ENCODE results near the gene CFAP45. TPM values are rescaled to one million over a fixed set of nuclear protein-coding genes. Genes with fewer than 3 reads are reported as not detected.

The CFAP45 gene
- total RNA-seq, 5 donors from 2014 or later (not counting 1 experiment from before 2014, with no cell fraction given) = 1.2 to 4.7 (median 1.5) TPM

DNA sequence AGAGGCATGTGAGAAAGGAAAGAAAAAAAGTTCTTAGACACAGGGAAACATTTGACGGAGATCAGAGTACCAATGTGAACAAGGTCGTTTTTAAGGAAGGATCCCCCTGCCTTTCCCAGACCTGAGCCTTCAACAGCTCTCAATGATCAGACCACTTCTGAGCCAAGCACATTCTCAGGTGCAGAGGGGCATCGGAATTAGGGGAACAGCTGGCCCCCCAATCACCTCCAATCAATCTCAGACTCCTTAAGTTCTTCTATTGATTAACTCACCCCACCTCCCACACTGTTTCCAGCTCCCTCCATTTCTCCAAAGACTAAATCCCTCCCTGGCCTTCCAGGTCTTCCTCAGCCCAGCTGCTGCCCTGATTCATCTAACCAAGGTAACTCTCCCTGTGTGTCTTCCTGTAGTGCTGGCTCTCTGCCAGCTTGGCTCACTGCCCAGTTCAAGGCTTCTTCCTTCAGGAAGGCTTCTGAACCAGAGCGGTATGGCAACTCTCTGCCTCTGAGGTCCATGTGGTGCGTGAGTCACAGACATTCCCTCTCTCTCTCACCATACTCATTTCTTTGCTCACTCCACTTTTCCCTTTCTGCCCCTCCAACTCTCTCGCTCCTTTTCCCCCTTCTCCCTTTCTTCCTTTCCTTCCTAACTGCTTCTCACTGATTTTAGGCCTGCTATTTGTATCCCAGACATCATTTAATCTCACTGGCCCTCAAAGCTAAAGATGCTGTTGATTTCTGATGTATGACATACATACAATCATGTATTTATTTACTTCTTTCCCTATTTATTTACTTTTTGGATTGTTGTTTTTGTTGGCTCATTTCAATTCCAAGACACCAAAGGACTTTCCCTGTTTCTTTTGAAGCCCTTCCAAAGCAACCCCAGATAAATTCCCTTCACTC is 18.1 kb downstream of the CFAP45 start:
- H3K36me3 ChIP-seq (ENCODE audit: control insufficient read depth in 2 of 2, extremely low read depth in 1 of 2, insufficient read depth in 1 of 2, low read length in 1 of 2) = no peaks in the 10 kb centered on the region
- no peaks in the 10 kb centered on the region for H3K27me3 Mint-ChIP-seq
- no peaks in the 10 kb centered on the region for H3K9me3 Mint-ChIP-seq
- H3K27ac Mint-ChIP-seq = no peak overlapping the region
- H3K4me1 ChIP-seq (ENCODE audit: control insufficient read depth in 1 of 2, extremely low read depth in 1 of 2, insufficient read depth in 2 of 2, low read length in 2 of 2) = peaks cover 6% of the 10 kb centered on the region in 2 experiments
- no peak overlapping the region for H3K27ac ChIP-seq (ENCODE audit: low read length)
- no peak overlapping the region for H3K4me3 ChIP-seq (ENCODE audit: control insufficient read depth in 1 of 2, extremely low read depth in 1 of 2, low read length in 1 of 2)
- H3K36me3 Mint-ChIP-seq = no peaks in the 10 kb centered on the region
- WGBS (ENCODE audit: insufficient coverage) = 65% methylated on average over 5 of the region's 6 CpGs
- H3K4me3 Mint-ChIP-seq = no peak overlapping the region
- no peaks in the 10 kb centered on the region for H3K4me1 Mint-ChIP-seq
- DNase-seq (peak in 27 of 35 experiments; percentile 8 to 63 (median 20)), ATAC-seq (replicated peaks in 1 of 4) (peak in 2 of 4 experiments; percentile 36 to 37)
- POLR2A ChIA-PET = no interaction called here
- no peaks in the 10 kb centered on the region for H3K27me3 ChIP-seq (replicated peaks in 1 of 2; ENCODE audit: control insufficient read depth in 2 of 2, extremely low read depth in 1 of 2, insufficient read depth in 2 of 2, low read length in 1 of 2)
- no peaks in the 10 kb centered on the region for H3K9me3 ChIP-seq
- CTCF ChIA-PET = interaction anchor here in 1 of 2 donors (0.9 kb wide), 1 partner anchor 11 kb away, joined by 3 read pairs; no protein-coding TSS in a partner anchor

GRCh38 chr1:159880430-159880829 is 19.5 kb downstream of the CFAP45 start:
- POLR2A ChIA-PET = no interaction called here
- WGBS (ENCODE audit: insufficient coverage) = 93% methylated on average over 2 of the region's 3 CpGs
- H3K4me3 ChIP-seq (ENCODE audit: control insufficient read depth in 1 of 2, extremely low read depth in 1 of 2, low read length in 1 of 2) = no peak overlapping the region
- H3K27ac ChIP-seq (ENCODE audit: low read length) = no peak overlapping the region
- Mint-ChIP-seq H3K27me3 (peaks cover 0 to 7% of the 10 kb centered on the region in 2 donors), H3K4me1 (no peaks in the 10 kb centered on the region), H3K9me3 (no peaks in the 10 kb centered on the region), H3K27ac (no peak overlapping the region), H3K4me3 (no peak overlapping the region), H3K36me3 (peaks cover 6% of the 10 kb centered on the region)
- H3K9me3 ChIP-seq = no peaks in the 10 kb centered on the region
- H3K27me3 ChIP-seq (replicated peaks in 1 of 2; ENCODE audit: control insufficient read depth in 2 of 2, extremely low read depth in 1 of 2, insufficient read depth in 2 of 2, low read length in 1 of 2) = peaks cover 0 to 2% of the 10 kb centered on the region in 2 experiments
- H3K36me3 ChIP-seq (ENCODE audit: control insufficient read depth in 2 of 2, extremely low read depth in 1 of 2, insufficient read depth in 1 of 2, low read length in 1 of 2) = no peaks in the 10 kb centered on the region
- DNase-seq (no peak), ATAC-seq (replicated peaks in 1 of 4) (no peak)
- H3K4me1 ChIP-seq (ENCODE audit: control insufficient read depth in 1 of 2, extremely low read depth in 1 of 2, insufficient read depth in 2 of 2, low read length in 2 of 2) = peaks cover 6% of the 10 kb centered on the region in 2 experiments
- CTCF ChIA-PET = interaction anchor here in 1 of 2 donors (0.5 kb wide), 1 partner anchor 20 kb away, joined by 6 read pairs; no protein-coding TSS in a partner anchor

- Mint-ChIP-seq H3K27ac (no peak overlapping the region), H3K4me1 (no peaks in the 10 kb centered on the region), H3K36me3 (peaks cover 6% of the 10 kb centered on the region), H3K27me3 (peaks cover 0 to 7% of the 10 kb centered on the region in 2 donors), H3K9me3 (no peaks in the 10 kb centered on the region), H3K4me3 (no peak overlapping the region)
- no peak overlapping the region for H3K4me3 ChIP-seq (ENCODE audit: control insufficient read depth in 1 of 2, extremely low read depth in 1 of 2, low read length in 1 of 2)
- CTCF ChIA-PET = no interaction called here
- H3K36me3 ChIP-seq (ENCODE audit: control insufficient read depth in 2 of 2, extremely low read depth in 1 of 2, insufficient read depth in 1 of 2, low read length in 1 of 2) = no peaks in the 10 kb centered on the region
- peaks cover 6% of the 10 kb centered on the region in 2 experiments for H3K4me1 ChIP-seq (ENCODE audit: control insufficient read depth in 1 of 2, extremely low read depth in 1 of 2, insufficient read depth in 2 of 2, low read length in 2 of 2)
- H3K27ac ChIP-seq (ENCODE audit: low read length) = no peak overlapping the region
- no peaks in the 10 kb centered on the region for H3K9me3 ChIP-seq
- WGBS (ENCODE audit: insufficient coverage) = no CpG with 5 or more reads among the region's 4 CpGs
- POLR2A ChIA-PET = no interaction called here
- DNase-seq (no peak), ATAC-seq (replicated peaks in 1 of 4) (no peak)
- H3K27me3 ChIP-seq (replicated peaks in 1 of 2; ENCODE audit: control insufficient read depth in 2 of 2, extremely low read depth in 1 of 2, insufficient read depth in 2 of 2, low read length in 1 of 2) = peaks cover 0 to 2% of the 10 kb centered on the region in 2 experiments
These were observed 20.0 kb downstream of the CFAP45 start for GRCh38 chr1:159879977-159880376.

GRCh38 chr1:159879136-159879535 is 20.8 kb downstream of the CFAP45 start:
- Histone ChIP-seq H3K27me3 (replicated peaks in 1 of 2; ENCODE audit: control insufficient read depth in 2 of 2, extremely low read depth in 1 of 2, insufficient read depth in 2 of 2, low read length in 1 of 2) (peaks cover 0 to 2% of the 10 kb centered on the region in 2 experiments), H3K4me1 (ENCODE audit: control insufficient read depth in 1 of 2, extremely low read depth in 1 of 2, insufficient read depth in 2 of 2, low read length in 2 of 2) (peaks cover 6% of the 10 kb centered on the region in 2 experiments), H3K36me3 (ENCODE audit: control insufficient read depth in 2 of 2, extremely low read depth in 1 of 2, insufficient read depth in 1 of 2, low read length in 1 of 2) (no peaks in the 10 kb centered on the region), H3K4me3 (ENCODE audit: control insufficient read depth in 1 of 2, extremely low read depth in 1 of 2, low read length in 1 of 2) (no peak overlapping the region), H3K9me3 (no peaks in the 10 kb centered on the region), H3K27ac (ENCODE audit: low read length) (no peak overlapping the region)
- ChIA-PET CTCF (interaction anchor here in 1 of 2 donors (1.4 kb wide), 1 partner anchor 128 kb away, joined by 3 read pairs; no protein-coding TSS in a partner anchor), POLR2A (no interaction called here)
- Mint-ChIP-seq H3K9me3 (no peaks in the 10 kb centered on the region), H3K27ac (no peak overlapping the region), H3K4me3 (no peak overlapping the region), H3K27me3 (peaks cover 0 to 10% of the 10 kb centered on the region in 2 donors), H3K4me1 (no peaks in the 10 kb centered on the region), H3K36me3 (peaks cover 8% of the 10 kb centered on the region)
- ATAC-seq (replicated peaks in 1 of 4) = no peak
- 91% methylated on average over 1 of the region's 3 CpGs for WGBS (ENCODE audit: insufficient coverage)
- DNase-seq = no peak

GRCh38 chr1:159877695-159878444 is 22.1 kb downstream of the CFAP45 start:
- peaks cover 6% of the 10 kb centered on the region in 2 experiments for H3K4me1 ChIP-seq (ENCODE audit: control insufficient read depth in 1 of 2, extremely low read depth in 1 of 2, insufficient read depth in 2 of 2, low read length in 2 of 2)
- Mint-ChIP-seq H3K27me3 (peaks cover 0 to 15% of the 10 kb centered on the region in 2 donors), H3K9me3 (no peaks in the 10 kb centered on the region), H3K4me1 (no peaks in the 10 kb centered on the region), H3K36me3 (peaks cover 9% of the 10 kb centered on the region), H3K27ac (no peak overlapping the region), H3K4me3 (no peak overlapping the region)
- H3K36me3 ChIP-seq (ENCODE audit: control insufficient read depth in 2 of 2, extremely low read depth in 1 of 2, insufficient read depth in 1 of 2, low read length in 1 of 2) = no peaks in the 10 kb centered on the region
- DNase-seq (no peak), ATAC-seq (replicated peaks in 1 of 4) (no peak)
- ChIA-PET POLR2A (interaction anchor here in 1 of 2 donors (1.0 kb wide), 1 partner anchor 36 kb away, joined by 3 read pairs; no protein-coding TSS in a partner anchor), CTCF (interaction anchor here in 1 of 2 donors (1.4 kb wide), 1 partner anchor 129 kb away, joined by 3 read pairs; no protein-coding TSS in a partner anchor)
- H3K27ac ChIP-seq (ENCODE audit: low read length) = no peak overlapping the region
- H3K27me3 ChIP-seq (replicated peaks in 1 of 2; ENCODE audit: control insufficient read depth in 2 of 2, extremely low read depth in 1 of 2, insufficient read depth in 2 of 2, low read length in 1 of 2) = peaks cover 0 to 4% of the 10 kb centered on the region in 2 experiments
- no peaks in the 10 kb centered on the region for H3K9me3 ChIP-seq
- 100% methylated on average over 3 of the region's 6 CpGs for WGBS (ENCODE audit: insufficient coverage)
- no peak overlapping the region for H3K4me3 ChIP-seq (ENCODE audit: control insufficient read depth in 1 of 2, extremely low read depth in 1 of 2, low read length in 1 of 2)

DNA sequence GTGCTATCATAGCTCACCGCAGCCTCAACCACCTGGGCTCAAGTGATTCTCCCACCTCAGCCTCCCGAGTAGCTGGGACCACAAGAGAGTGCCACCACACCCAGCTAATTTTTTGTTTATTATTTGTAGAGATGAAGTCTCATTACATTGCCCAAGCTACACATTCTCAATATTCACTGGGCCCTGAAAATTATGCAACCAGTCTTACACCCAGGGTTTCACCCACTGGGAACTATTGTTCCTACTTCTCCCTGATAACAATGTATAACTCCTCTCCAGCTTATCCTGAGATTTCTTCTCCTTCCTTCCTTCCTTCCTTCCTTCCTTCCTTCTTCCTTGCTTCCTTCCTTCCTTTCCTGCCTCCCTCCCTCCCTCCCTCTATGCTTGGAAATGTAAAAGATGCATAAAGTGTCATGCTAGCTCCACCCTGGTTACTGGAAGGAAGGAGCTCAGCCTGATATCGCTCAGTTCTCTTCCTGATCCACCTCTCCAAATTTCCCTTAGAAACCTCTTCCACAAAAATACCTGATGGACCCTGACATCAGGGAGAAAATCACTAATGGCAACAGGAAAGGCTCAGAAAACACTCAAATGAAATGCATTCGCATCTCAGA is 26.3 kb downstream of the CFAP45 start:
- H3K4me1 Mint-ChIP-seq = peaks cover 3 to 7% (median 3%) of the 10 kb centered on the region in 3 donors
- no peaks in the 10 kb centered on the region for H3K9me3 ChIP-seq
- no peak overlapping the region for H3K27ac Mint-ChIP-seq
- CTCF ChIA-PET = interaction anchor here (0.5 to 1.1 kb wide), 4 partner anchors 14 to 19 kb away, joined by 3 to 5 read pairs (median 3); no protein-coding TSS in a partner anchor
- peaks cover 0 to 23% of the 10 kb centered on the region in 2 experiments for H3K27me3 ChIP-seq (replicated peaks in 1 of 2; ENCODE audit: control insufficient read depth in 2 of 2, extremely low read depth in 1 of 2, insufficient read depth in 2 of 2, low read length in 1 of 2)
- WGBS (ENCODE audit: insufficient coverage) = 100% methylated on average over 1 of the region's 4 CpGs
- ATAC-seq (replicated peaks in 1 of 4) = no peak
- DNase-seq = no peak
- H3K9me3 Mint-ChIP-seq = no peaks in the 10 kb centered on the region
- H3K4me3 Mint-ChIP-seq = no peak overlapping the region
- peaks cover 0 to 3% of the 10 kb centered on the region in 2 experiments for H3K4me1 ChIP-seq (ENCODE audit: control insufficient read depth in 1 of 2, extremely low read depth in 1 of 2, insufficient read depth in 2 of 2, low read length in 2 of 2)
- H3K4me3 ChIP-seq (ENCODE audit: control insufficient read depth in 1 of 2, extremely low read depth in 1 of 2, low read length in 1 of 2) = no peak overlapping the region
- no peaks in the 10 kb centered on the region for H3K36me3 ChIP-seq (ENCODE audit: control insufficient read depth in 2 of 2, extremely low read depth in 1 of 2, insufficient read depth in 1 of 2, low read length in 1 of 2)
- POLR2A ChIA-PET = no interaction called here
- peaks cover 9% of the 10 kb centered on the region for H3K36me3 Mint-ChIP-seq
- no peak overlapping the region for H3K27ac ChIP-seq (ENCODE audit: low read length)
- peaks cover 0 to 25% of the 10 kb centered on the region in 2 donors for H3K27me3 Mint-ChIP-seq

Measured in T-cell (primary cell).